Mesendoderm (in vitro differentiated cells): ENCODE results near the gene GRB2.

Experiments
- DNase-seq: peaks from one replicate; pipeline ENCODE4 v3.0.0; 2013
- H2AK5ac ChIP-seq: 2 replicates; pipeline ENCODE4 v1.6.1; 2013; ENCODE audit warnings: low read length, inconsistent platforms
- H2BK120ac ChIP-seq: 2 replicates; pipeline ENCODE4 v1.6.1; 2013; ENCODE audit warnings: low read depth, mild to moderate bottlenecking, low read length, moderate library complexity, mixed read lengths
- H2BK15ac ChIP-seq: replicated peaks from 2 replicates; pipeline ENCODE4 v1.6.1; 2013; ENCODE audit warnings: low read depth, mild to moderate bottlenecking, moderate library complexity
- H2BK5ac ChIP-seq: 2 replicates; pipeline ENCODE4 v1.6.1; 2013; ENCODE audit warnings: low read length, inconsistent platforms
- H3K18ac ChIP-seq: 2 replicates; pipeline ENCODE4 v1.6.1; 2013; ENCODE audit warnings: mild to moderate bottlenecking, low read length, mixed read lengths
- H3K23ac ChIP-seq: one replicate; pipeline ENCODE4 v1.6.1; 2013; ENCODE audit warnings: low read length
- H3K27ac ChIP-seq: 2 replicates; pipeline ENCODE4 v1.5.1; 2013; ENCODE audit warnings: low read depth, mild to moderate bottlenecking, inconsistent platforms, low read length, moderate library complexity
- H3K27me3 ChIP-seq: 2 replicates; pipeline ENCODE4 v1.6.1; 2013; ENCODE audit warnings: low read length, control low read depth, mild to moderate bottlenecking, inconsistent platforms; ENCODE audit not compliant: insufficient read depth, poor library complexity
- H3K36me3 ChIP-seq: 2 replicates; pipeline ENCODE4 v1.6.1; 2013; ENCODE audit warnings: low read length, inconsistent platforms; ENCODE audit not compliant: control insufficient read depth, insufficient read depth
- H3K4ac ChIP-seq: one replicate; pipeline ENCODE4 v1.6.1; 2013; ENCODE audit warnings: low read depth, mild to moderate bottlenecking, low read length, moderate library complexity
- H3K4me1 ChIP-seq: 2 replicates; pipeline ENCODE4 v1.6.1; 2013; ENCODE audit warnings: low read depth, low read length, inconsistent platforms; ENCODE audit not compliant: control insufficient read depth
- H3K4me2 ChIP-seq: 2 replicates; pipeline ENCODE4 v1.6.1; 2013; ENCODE audit warnings: low read length
- H3K4me3 ChIP-seq: 2 replicates; pipeline ENCODE4 v1.5.1; 2013; ENCODE audit warnings: mild to moderate bottlenecking, low read length
- H3K56ac ChIP-seq: one replicate; pipeline ENCODE4 v1.6.1; 2013; ENCODE audit warnings: low read length
- H3K79me1 ChIP-seq: 2 replicates; pipeline ENCODE4 v1.6.1; 2013; ENCODE audit warnings: low read length, inconsistent platforms
- H3K79me2 ChIP-seq: 2 replicates; pipeline ENCODE4 v1.6.1; 2013; ENCODE audit warnings: mild to moderate bottlenecking, low read length; ENCODE audit not compliant: control insufficient read depth, insufficient read depth
- H3K9ac ChIP-seq: 2 replicates; pipeline ENCODE4 v1.6.1; 2013; ENCODE audit warnings: low read length, inconsistent platforms
- H4K5ac ChIP-seq: one replicate; pipeline ENCODE4 v1.6.1; 2013; ENCODE audit warnings: low read length
- H4K8ac ChIP-seq: one replicate; pipeline ENCODE4 v1.6.1; 2013; ENCODE audit warnings: low read depth, mild to moderate bottlenecking, control low read depth, low read length, moderate library complexity
- WGBS: extraction: QIAGEN DNeasy Blood & Tissue Kit; methylation state at CpG from one replicate; pipeline ENCODE4 v1.1.7; 2013; ENCODE audit warnings: low lambda C conversion rate, missing lambda C conversion rate; ENCODE audit not compliant: insufficient coverage; ENCODE audit errors: extremely low coverage; 5-methylcytosine and 5-hydroxymethylcytosine counted together

The GRB2 gene

DNA sequence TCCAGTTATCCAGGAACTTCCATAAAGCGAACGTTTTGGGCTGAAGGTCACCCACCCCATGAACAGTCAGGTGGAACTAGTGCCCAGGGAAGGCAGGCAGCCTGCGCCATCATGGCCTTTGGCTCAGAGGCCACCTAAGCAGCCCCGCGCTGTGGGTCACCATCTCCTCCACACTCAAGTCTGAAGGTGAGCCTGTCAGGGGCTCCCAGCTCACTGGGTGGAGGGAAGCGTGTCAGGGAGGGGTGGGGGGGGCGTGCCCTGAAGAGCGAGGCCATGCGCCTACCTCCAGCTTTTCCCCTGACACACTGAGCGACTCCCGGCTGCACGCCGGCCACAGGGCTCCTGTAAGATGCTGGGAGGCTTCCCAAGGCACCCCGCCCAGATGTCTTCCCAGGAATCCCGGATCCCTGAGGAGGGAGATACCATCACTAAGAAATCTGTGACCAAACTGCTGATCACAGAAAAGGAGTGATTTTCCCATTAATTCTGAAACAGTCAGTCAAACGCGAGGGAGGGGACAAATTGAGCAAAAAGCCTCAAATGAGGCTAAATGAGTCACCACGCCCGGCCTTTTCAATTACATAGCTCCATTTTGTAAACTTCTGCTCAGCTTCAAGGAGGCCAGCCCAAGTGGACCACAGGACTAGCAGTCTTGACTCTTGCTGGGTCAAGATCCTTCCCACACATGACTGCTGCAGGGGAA lies 89.8 kb downstream of the GRB2 start:
- H2BK5ac ChIP-seq: no peak overlapping the region
- no peak overlapping the region for H3K23ac ChIP-seq
- H3K18ac ChIP-seq: no peak overlapping the region
- no peak overlapping the region for H3K9ac ChIP-seq
- no peak overlapping the region for H3K4ac ChIP-seq
- no peaks in the 10 kb centered on the region for H3K4me1 ChIP-seq
- H3K56ac ChIP-seq: no peak overlapping the region
- no peak overlapping the region for H3K4me3 ChIP-seq
- no peak overlapping the region for H4K5ac ChIP-seq
- no CpG with 5 or more reads among the region's 19 CpGs for whole genome bisulfite sequencing
- H4K8ac ChIP-seq: no peak overlapping the region
- H2BK15ac ChIP-seq: no peak overlapping the region
- H2BK120ac ChIP-seq: no peak overlapping the region
- peaks cover 1% of the 10 kb centered on the region for H3K36me3 ChIP-seq
- H3K4me2 ChIP-seq: no peak overlapping the region
- no peak overlapping the region for H3K27ac ChIP-seq
- DNase-seq: no peak
- H3K79me1 ChIP-seq: no peaks in the 10 kb centered on the region
- no peak overlapping the region for H2AK5ac ChIP-seq
- no peaks in the 10 kb centered on the region for H3K27me3 ChIP-seq
- H3K79me2 ChIP-seq: no peaks in the 10 kb centered on the region

DNA sequence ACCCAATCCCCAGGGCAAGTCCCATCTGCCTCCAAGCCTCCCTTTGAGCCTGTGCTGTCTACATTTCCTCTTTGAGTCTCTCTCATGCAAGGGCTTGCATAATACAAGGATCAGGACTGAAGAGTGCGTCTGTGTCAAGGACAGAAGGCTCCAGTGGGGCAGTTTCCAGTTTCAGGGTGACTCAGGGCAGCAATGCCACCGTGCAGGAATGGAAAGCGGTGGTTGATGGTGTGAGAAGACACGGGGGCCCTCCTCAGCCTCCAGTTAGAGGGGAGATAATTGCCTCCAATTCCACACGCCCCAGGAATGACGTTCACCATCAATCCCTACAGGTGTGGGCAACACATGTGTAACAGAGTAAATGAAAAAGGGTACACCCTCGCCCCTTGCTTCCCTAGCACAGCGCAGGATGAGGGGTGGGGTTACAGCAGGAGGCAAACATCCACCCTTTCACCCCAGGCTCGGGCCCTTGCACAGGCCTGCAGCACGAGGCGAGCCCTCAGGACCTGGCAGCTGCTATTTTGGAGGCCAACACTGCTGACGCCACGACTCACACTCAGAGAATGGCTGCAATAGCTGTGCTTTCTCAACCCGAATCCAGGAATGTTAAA lies 91.4 kb downstream of the GRB2 start:
- no CpG with 5 or more reads among the region's 14 CpGs for WGBS

DNA sequence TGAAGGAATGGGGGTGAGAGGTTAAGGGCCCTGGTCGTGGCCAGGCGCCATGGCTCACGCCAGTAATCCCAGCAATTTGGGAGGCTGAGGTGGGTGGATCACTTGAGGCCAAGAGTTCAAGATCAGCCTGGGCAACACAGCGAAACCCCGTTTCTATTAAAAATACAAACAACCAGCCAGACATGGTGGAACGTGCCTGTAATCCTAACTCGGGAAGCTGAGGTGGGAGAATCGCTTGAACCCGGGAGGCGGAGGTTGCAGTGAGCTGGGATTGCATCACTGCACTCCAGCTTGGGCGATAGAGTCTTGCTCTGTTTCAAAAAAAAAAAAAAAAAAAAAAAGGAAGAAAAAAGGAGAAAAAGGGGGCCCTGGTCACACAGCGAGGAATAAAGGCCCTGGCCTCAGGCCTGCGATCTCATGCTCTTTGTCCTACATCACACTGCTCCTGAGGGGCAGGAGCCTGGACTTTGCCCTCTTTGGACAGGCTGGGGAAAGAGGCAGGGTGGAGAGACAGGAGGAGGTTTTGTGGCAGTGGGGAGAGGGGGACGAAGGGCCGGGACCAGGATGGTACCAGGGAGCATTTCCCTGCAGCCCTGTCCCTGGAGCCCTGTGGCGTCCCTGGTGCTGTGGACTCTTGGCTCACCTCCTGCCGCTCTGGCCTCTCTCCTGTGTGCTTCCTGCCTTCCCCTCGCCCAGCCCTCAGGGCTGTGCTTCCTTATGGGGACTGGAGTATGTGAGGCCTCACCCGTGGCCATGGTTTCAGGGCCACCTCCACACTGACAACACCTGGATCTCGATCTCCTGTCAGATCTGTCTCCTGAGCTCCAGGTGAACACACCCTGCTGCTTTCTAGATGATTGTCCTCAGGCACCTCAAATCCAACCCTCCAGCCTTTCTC lies 96.5 kb downstream of the GRB2 start:
- no peak overlapping the region for H3K23ac ChIP-seq
- no peak overlapping the region for H3K4ac ChIP-seq
- no peaks in the 10 kb centered on the region for H3K36me3 ChIP-seq
- no peak overlapping the region for H2BK5ac ChIP-seq
- H2BK120ac ChIP-seq: no peak overlapping the region
- H3K27me3 ChIP-seq: no peaks in the 10 kb centered on the region
- H3K18ac ChIP-seq: no peak overlapping the region
- no peaks in the 10 kb centered on the region for H3K4me1 ChIP-seq
- no peak for DNase-seq
- H4K5ac ChIP-seq: no peak overlapping the region
- H4K8ac ChIP-seq: no peak overlapping the region
- H3K56ac ChIP-seq: peak overlapping the region; percentile 25
- no peak overlapping the region for H3K9ac ChIP-seq
- no peak overlapping the region for H2BK15ac ChIP-seq
- no peaks in the 10 kb centered on the region for H3K79me1 ChIP-seq
- H3K27ac ChIP-seq: no peak overlapping the region
- WGBS: no CpG with 5 or more reads among the region's 20 CpGs
- no peak overlapping the region for H2AK5ac ChIP-seq
- H3K4me2 ChIP-seq: no peak overlapping the region
- H3K4me3 ChIP-seq: no peak overlapping the region
- H3K79me2 ChIP-seq: no peaks in the 10 kb centered on the region

More for the DNA sequence above, 91.4 kb downstream of the GRB2 start:
- no peak for DNase-seq
- H3K27me3 ChIP-seq: no peaks in the 10 kb centered on the region
- no peaks in the 10 kb centered on the region for H3K79me1 ChIP-seq
- no peaks in the 10 kb centered on the region for H3K36me3 ChIP-seq
- H2BK5ac ChIP-seq: no peak overlapping the region
- H4K5ac ChIP-seq: no peak overlapping the region
- no peaks in the 10 kb centered on the region for H3K79me2 ChIP-seq
- no peak overlapping the region for H3K4me3 ChIP-seq
- H3K4ac ChIP-seq: no peak overlapping the region
- no peak overlapping the region for H3K9ac ChIP-seq
- no peak overlapping the region for H3K18ac ChIP-seq
- no peak overlapping the region for H2BK120ac ChIP-seq
- no peak overlapping the region for H3K27ac ChIP-seq
- H3K4me1 ChIP-seq: no peaks in the 10 kb centered on the region
- H3K23ac ChIP-seq: no peak overlapping the region
- H2BK15ac ChIP-seq: no peak overlapping the region
- no peak overlapping the region for H3K4me2 ChIP-seq
- no peak overlapping the region for H2AK5ac ChIP-seq
- H4K8ac ChIP-seq: no peak overlapping the region
- H3K56ac ChIP-seq: no peak overlapping the region

DNA sequence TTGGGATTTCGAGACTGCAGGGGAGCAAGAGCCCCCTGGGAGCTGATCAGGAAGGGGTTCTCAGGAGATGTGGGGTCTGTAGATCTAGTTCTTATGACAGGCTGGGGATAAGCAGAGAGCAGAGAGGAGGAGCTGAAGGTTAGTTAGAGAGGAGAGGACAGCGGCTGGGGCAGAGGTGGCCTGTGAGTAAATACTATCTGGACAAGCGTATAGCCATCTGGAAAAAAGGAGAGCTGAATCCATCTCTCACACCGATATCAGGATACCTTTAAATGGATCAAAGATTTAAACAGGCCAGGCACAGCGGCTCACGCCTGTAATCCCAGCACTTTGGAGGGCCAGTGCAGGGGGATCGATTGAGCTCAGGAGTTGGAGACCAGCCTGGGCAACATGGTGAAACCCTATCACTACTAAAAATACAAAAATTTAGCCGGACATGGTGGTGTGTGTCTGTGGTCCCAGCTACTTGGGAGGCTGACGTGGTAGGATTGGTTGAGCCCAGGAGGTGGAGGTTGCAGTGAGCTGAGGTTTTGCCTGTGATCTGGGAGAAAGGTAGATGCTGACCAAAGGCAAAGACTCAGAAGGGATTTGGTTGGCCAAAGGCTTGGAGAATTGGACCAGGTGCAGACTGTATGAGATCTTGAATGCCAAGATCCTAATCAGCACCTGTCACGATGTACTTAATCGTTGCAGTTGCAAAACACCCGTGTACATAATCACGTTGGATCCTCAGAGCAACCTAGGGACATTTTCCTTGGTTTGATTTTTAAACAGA lies 97.3 kb downstream of the GRB2 start:
- Histone ChIP-seq H3K4me1 (no peaks in the 10 kb centered on the region), H3K18ac (no peak overlapping the region), H3K27me3 (no peaks in the 10 kb centered on the region), H2AK5ac (no peak overlapping the region), H3K79me1 (no peaks in the 10 kb centered on the region), H3K23ac (no peak overlapping the region), H3K4me3 (no peak overlapping the region), H3K56ac (no peak overlapping the region), H2BK5ac (no peak overlapping the region), H2BK120ac (no peak overlapping the region), H2BK15ac (no peak overlapping the region), H3K4me2 (no peak overlapping the region), H3K27ac (no peak overlapping the region), H3K36me3 (no peaks in the 10 kb centered on the region), H3K79me2 (no peaks in the 10 kb centered on the region), H3K9ac (no peak overlapping the region), H3K4ac (no peak overlapping the region), H4K5ac (no peak overlapping the region), H4K8ac (no peak overlapping the region)
- no CpG with 5 or more reads among the region's 13 CpGs for whole genome bisulfite sequencing
- no peak for DNase-seq

DNA sequence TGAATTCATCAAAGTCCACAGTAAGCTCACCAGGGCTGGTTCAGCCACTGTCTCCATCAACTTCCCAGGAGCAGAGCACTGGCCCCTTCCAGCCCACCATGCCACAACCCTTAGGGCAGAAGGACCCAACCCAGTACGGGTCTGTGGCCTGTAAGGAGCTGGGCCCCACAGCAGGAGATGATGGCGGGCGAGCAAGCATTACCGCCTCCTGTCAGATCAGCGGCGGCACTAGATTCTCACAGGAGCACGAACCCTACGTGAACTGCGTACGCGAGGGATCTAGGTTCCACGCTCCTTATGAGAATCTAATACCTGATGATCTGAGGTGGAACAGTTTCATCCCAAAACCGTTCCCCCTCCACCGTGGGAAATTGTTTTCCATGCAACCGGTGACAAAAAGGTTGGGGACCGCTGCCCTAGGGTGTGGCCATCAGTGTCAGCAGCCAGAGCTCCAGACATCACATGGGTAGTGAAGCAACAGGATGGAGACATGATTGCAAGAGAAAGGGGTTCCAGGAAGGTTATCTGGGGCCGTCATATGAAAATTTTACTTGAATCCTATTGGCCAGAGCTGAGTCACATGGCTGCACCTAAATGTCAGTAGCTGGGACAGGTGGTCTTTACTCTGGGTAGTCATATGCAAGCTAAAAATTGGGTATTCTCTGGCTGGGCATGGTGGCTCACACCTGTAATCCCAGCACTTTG lies 103.8 kb downstream of the GRB2 start:
- Histone ChIP-seq H3K36me3 (no peaks in the 10 kb centered on the region), H2AK5ac (no peak overlapping the region), H3K27ac (no peak overlapping the region), H3K4me1 (no peaks in the 10 kb centered on the region), H3K4ac (no peak overlapping the region), H3K4me2 (no peak overlapping the region), H3K56ac (no peak overlapping the region), H3K27me3 (no peaks in the 10 kb centered on the region), H2BK5ac (no peak overlapping the region), H3K79me1 (no peaks in the 10 kb centered on the region), H2BK15ac (no peak overlapping the region), H3K79me2 (no peaks in the 10 kb centered on the region), H3K9ac (no peak overlapping the region), H4K5ac (no peak overlapping the region), H4K8ac (no peak overlapping the region), H3K18ac (no peak overlapping the region), H3K23ac (no peak overlapping the region), H3K4me3 (no peak overlapping the region), H2BK120ac (no peak overlapping the region)
- DNase-seq: no peak
- no CpG with 5 or more reads among the region's 17 CpGs for whole genome bisulfite sequencing
